ENCODE data around the gene CERS6. TPM values are rescaled to one million over a fixed set of nuclear protein-coding genes. Genes with fewer than 3 reads are reported as not detected.

CERS6 gene
- total RNA-seq, 1 experiment from 2014 or later = 8.3 TPM

DNA sequence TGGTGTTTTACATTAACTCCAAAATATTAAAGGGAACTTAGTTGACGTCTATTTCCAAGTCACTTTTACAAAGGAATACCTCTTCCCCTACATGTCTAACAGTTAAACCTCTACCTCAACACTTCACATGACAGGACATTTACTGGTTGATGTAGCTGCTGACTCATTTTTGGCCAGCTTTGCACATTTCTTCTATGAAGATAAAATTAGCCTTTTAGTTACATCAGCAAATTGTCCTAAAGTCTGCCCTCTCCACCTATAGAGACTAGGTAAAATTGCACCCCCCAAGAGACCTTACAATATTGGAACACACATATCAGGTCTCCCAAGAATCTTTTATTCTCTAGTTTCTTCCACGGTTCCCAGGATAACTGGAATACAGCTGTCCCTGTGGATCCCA, 10.1 kb upstream of the CERS6 start:
- CTCF ChIA-PET = no interaction called here
- Histone ChIP-seq H4K20me1 (ENCODE audit: insufficient read depth) (no peaks in the 10 kb centered on the region), H3K36me3 (ENCODE audit: low read depth) (no peaks in the 10 kb centered on the region), H3K4me1 (replicated peaks; ENCODE audit: insufficient read depth) (no peaks in the 10 kb centered on the region), H3K27ac (no peak overlapping the region), H3K9me3 (ENCODE audit: insufficient read depth, low read depth) (no peaks in the 10 kb centered on the region), H2AFZ (no peak overlapping the region), H3F3A (ENCODE audit: insufficient read depth, low read depth) (no peaks in the 10 kb centered on the region), H3K4me2 (no peak overlapping the region), H3K9me2 (ENCODE audit: insufficient read depth) (no peaks in the 10 kb centered on the region), H3K27me3 (ENCODE audit: insufficient read depth, low read depth) (no peaks in the 10 kb centered on the region), H3K79me2 (ENCODE audit: low read depth) (no peaks in the 10 kb centered on the region), H3K4me3 (no peak overlapping the region)
- intact Hi-C loops (cut with micrococcal nuclease; ENCODE audit: unreplicated experiment) = no loop called here
- no TSS peak for BruUV-seq (replicated peaks)
- POLR2A ChIA-PET (ENCODE audit: unreplicated experiment) = no interaction called here
- no peak for DNase-seq
- TF ChIP-seq, protein P1, sequence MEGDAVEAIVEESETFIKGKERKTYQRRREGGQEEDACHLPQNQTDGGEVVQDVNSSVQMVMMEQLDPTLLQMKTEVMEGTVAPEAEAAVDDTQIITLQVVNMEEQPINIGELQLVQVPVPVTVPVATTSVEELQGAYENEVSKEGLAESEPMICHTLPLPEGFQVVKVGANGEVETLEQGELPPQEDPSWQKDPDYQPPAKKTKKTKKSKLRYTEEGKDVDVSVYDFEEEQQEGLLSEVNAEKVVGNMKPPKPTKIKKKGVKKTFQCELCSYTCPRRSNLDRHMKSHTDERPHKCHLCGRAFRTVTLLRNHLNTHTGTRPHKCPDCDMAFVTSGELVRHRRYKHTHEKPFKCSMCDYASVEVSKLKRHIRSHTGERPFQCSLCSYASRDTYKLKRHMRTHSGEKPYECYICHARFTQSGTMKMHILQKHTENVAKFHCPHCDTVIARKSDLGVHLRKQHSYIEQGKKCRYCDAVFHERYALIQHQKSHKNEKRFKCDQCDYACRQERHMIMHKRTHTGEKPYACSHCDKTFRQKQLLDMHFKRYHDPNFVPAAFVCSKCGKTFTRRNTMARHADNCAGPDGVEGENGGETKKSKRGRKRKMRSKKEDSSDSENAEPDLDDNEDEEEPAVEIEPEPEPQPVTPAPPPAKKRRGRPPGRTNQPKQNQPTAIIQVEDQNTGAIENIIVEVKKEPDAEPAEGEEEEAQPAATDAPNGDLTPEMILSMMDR (conservative IDR thresholded peaks at IDR 0.05) = no peak
- no peak for TF ChIP-seq EZH2 (IDR thresholded peaks at IDR 0.05; ENCODE audit: low read depth)

GRCh38 chr2:168448980-168449379, 7.1 kb upstream of the CERS6 start:
- Histone ChIP-seq H3K4me2 (no peak overlapping the region), H3K27me3 (ENCODE audit: insufficient read depth, low read depth) (no peaks in the 10 kb centered on the region), H3K36me3 (ENCODE audit: low read depth) (no peaks in the 10 kb centered on the region), H3K4me1 (replicated peaks; ENCODE audit: insufficient read depth) (no peaks in the 10 kb centered on the region), H3K4me3 (no peak overlapping the region), H3F3A (ENCODE audit: insufficient read depth, low read depth) (no peaks in the 10 kb centered on the region), H3K79me2 (ENCODE audit: low read depth) (no peaks in the 10 kb centered on the region), H3K27ac (no peak overlapping the region), H2AFZ (no peak overlapping the region), H3K9me3 (ENCODE audit: insufficient read depth, low read depth) (no peaks in the 10 kb centered on the region), H4K20me1 (ENCODE audit: insufficient read depth) (no peaks in the 10 kb centered on the region), H3K9me2 (ENCODE audit: insufficient read depth) (no peaks in the 10 kb centered on the region)
- BruUV-seq (replicated peaks) = no TSS peak
- no peak for TF ChIP-seq EZH2 (IDR thresholded peaks at IDR 0.05; ENCODE audit: low read depth)
- TF ChIP-seq, protein P1 (conservative IDR thresholded peaks at IDR 0.05) = no peak
- POLR2A ChIA-PET (ENCODE audit: unreplicated experiment) = interaction anchor here (0.7 kb wide), 1 partner anchor 88 kb away, joined by 3 read pairs; no protein-coding TSS in a partner anchor
- DNase-seq = no peak
- CTCF ChIA-PET = no interaction called here
- intact Hi-C loops (cut with micrococcal nuclease; ENCODE audit: unreplicated experiment) = no loop called here

GRCh38 chr2:168449419-168449818, 6.7 kb upstream of the CERS6 start:
- intact Hi-C loops (cut with micrococcal nuclease; ENCODE audit: unreplicated experiment) = no loop called here
- Histone ChIP-seq H3F3A (ENCODE audit: insufficient read depth, low read depth) (no peaks in the 10 kb centered on the region), H3K79me2 (ENCODE audit: low read depth) (no peaks in the 10 kb centered on the region), H3K4me1 (replicated peaks; ENCODE audit: insufficient read depth) (no peaks in the 10 kb centered on the region), H3K9me3 (ENCODE audit: insufficient read depth, low read depth) (no peaks in the 10 kb centered on the region), H4K20me1 (ENCODE audit: insufficient read depth) (no peaks in the 10 kb centered on the region), H2AFZ (no peak overlapping the region), H3K36me3 (ENCODE audit: low read depth) (no peaks in the 10 kb centered on the region), H3K9me2 (ENCODE audit: insufficient read depth) (no peaks in the 10 kb centered on the region), H3K27ac (no peak overlapping the region), H3K27me3 (ENCODE audit: insufficient read depth, low read depth) (no peaks in the 10 kb centered on the region), H3K4me2 (no peak overlapping the region), H3K4me3 (no peak overlapping the region)
- CTCF ChIA-PET = no interaction called here
- POLR2A ChIA-PET (ENCODE audit: unreplicated experiment) = interaction anchor here (0.7 kb wide), 1 partner anchor 88 kb away, joined by 3 read pairs; no protein-coding TSS in a partner anchor
- BruUV-seq (replicated peaks) = no TSS peak
- TF ChIP-seq EZH2 (IDR thresholded peaks at IDR 0.05; ENCODE audit: low read depth) = no peak
- TF ChIP-seq, protein P1 (conservative IDR thresholded peaks at IDR 0.05) = no peak
- no peak for DNase-seq
